ENCODE results near the gene GPATCH4.
"Not testable (repeated sequence)": the region's sequence is repeated elsewhere in the genome, so short reads cannot be mapped to it uniquely, and the experiment has no call there.

GPATCH4 gene

DNA sequence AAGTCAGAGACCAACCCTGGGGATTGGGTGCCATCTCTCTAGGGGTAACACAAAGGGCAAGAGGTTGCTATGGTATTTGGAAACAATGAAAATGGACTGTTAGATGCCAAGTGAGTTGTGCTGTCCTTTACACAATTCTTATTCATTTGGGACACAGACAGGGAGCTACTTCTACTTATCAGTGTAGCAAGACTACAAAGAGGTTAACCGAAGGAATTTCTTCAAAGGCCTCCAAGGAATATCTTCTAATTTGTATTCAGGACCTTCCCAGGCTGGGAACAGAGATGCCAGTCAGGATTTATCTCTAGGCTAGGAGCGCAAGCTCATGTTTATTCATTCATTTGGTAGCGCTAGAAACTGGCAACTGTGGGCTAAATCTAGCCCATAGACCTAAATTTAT lies 7.1 kb downstream of the GPATCH4 start:
- no peak for DNase-seq

- DNase-seq = no peak
Observed at GRCh38 chr1:156593661-156593989, 7.7 kb downstream of the GPATCH4 start.

DNA sequence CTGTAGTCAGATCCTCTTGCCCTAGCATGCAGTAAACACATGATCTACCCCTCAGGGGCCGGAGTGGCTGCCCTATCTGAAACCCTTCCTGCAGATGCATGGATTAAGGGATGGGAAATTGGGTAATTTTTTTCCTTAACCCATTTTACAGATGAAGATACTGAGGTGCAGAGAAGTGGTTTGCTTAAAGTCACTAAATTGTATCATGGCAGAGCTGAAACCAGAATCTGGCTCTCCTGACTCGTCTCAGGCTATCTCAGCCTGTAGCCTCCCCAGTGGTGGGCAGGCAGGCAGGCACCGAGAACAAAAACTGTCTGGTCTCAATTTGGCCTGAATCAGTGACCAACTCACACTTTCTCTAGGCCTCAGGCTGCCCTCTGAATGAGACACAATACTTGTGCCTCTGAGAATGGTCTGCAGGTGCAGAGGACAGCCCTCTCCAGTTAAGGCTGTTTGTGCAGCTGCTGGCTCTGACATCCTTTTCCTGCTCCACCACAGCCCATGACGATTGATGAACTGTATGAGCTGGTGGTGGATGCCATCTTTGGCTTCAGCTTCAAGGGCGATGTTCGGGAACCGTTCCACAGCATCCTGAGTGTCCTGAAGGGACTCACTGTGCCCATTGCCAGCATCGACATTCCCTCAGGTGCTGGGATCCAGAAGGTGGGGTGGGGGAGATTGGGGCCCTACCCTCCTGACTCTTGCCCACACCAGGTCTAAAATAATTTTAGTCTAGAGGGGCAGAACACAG lies 8.2 kb downstream of the GPATCH4 start:
- DNase-seq = no peak

GRCh38 chr1:156592158-156592909 lies 8.9 kb downstream of the GPATCH4 start:
- DNase-seq = no peak

DNA sequence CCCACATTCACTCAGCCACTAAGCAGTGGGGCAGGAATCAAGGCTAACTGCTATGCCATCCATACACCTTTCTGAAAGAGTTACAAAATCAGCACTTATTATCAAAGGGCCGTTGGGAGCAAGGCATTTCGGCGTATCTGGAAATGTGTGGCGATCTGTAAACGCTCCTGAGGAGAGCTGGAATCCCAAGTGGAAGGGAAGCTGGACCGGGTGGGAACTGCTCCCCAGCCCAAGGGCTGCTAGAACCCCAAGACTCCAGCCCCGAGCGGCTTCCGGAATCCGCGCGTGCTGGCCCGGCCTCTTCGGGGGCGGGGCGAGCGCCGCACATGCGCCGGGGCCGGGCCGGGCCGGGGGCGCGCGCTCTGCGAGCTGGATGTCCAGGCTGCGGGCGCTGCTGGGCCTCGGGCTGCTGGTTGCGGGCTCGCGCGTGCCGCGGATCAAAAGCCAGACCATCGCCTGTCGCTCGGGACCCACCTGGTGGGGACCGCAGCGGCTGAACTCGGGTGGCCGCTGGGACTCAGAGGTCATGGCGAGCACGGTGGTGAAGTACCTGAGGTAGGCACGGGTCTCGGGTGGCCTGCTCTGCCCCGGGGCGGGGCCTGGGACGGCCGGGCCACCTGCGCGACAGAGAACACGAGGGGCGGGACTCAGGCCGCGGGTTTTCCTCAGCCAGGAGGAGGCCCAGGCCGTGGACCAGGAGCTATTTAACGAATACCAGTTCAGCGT lies 9.7 kb downstream of the GPATCH4 start, which contains the start of gene NAXE:
TSS of gene NAXE (plus strand) at position 345 of the 726 bp plus-strand sequence. CDS start at position 374, 29 bp downstream.
- DNase-seq = peak; percentile 44

GRCh38 chr1:156591181-156591431 lies 10.2 kb downstream of the GPATCH4 start:
- DNase-seq = no peak

DNA sequence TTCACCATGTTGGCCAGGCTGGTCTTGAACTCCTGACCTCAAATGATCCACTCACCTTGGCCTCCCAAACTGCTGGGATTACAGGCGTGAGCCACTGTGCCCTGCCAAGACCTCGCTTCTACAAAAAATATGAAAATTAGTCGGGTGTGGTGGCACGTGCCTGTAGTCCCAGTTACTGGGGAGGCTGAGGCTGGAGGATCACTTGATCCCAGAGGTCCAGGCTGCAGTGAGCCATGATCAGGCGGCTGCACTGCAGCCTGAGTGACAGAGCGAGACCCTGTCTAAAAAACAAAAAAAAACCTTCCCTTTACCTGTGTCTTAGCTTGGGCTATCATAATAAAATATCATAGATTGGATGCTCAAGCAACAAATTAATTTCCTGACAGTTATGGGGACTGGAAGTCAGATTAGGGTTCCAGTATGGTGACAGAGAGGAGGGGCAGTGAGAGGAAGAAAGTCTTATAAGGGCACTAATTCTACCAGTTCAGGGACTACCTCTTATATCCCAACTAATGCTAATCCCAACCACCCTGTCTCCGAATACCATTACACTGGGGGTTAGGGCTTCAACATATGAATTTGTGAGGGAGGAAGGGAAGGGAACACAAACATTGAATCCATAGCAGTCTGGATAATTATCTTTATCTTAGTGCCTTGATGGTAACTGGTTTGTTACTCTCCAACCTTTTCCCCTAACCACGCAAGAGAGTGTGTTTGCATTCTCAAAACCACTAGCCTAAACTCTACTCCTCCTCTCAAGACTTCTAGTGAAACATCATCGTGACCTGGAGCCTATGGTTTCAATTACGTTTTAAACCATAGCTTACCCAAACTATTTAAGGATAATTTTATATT lies 10.7 kb downstream of the GPATCH4 start:
- DNase-seq = no peak

GRCh38 chr1:156589546-156589945 lies 11.7 kb downstream of the GPATCH4 start:
- no peak for DNase-seq

GRCh38 chr1:156587927-156588326 lies 13.4 kb downstream of the GPATCH4 start:
- not testable (repeated sequence) for DNase-seq

DNA sequence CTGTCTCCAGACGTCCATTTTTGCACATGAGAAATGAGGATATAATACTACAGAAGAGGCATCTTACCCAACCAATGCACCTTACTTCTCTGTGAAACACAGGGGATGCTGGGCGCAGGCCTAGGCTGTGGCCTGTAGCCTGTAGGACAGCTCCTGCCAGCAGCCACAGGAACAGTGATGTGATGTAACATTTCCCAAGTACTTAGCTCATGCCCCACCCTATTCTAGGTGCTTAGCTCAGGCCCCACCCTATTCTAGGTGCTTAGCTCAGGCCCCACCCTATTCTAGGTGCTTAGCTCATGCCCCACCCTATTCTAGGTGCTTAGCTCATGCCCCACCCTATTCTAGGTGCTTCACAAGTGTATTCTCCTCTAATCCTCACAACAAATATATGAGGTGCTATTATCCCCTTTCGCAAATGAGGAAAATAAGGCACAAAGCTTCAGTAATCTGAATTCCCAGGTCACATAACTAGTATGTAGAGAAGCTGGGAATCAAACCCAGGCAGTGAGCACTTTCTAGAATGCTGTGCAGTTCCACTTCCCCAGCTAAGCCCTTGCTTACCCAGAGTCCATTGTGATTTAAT lies 14.3 kb downstream of the GPATCH4 start:
- DNase-seq = no peak

- DNase-seq = no peak
Observed at GRCh38 chr1:156586323-156586722, 15.0 kb downstream of the GPATCH4 start.

DNA sequence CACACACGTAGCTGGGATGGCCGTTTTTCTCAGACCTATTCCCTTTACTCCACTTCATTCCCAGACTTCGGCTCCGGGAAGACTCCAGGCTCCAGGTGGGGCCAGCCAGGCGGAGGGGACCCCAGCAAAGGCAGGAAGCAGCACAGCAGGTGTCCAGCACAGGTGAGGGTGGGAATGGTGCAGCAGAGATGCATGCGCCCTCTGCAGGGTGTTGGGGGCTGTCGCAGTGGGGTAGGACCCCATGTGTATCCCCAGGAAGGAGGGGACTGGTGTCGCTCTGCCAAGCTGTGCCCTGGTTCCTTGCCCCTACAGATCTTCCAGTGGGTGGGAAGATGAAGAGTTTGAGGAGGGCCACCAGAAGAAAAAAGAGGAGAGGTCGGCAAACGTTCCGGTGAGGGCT lies 16.5 kb downstream of the GPATCH4 start:
- DNase-seq = no peak

DNA sequence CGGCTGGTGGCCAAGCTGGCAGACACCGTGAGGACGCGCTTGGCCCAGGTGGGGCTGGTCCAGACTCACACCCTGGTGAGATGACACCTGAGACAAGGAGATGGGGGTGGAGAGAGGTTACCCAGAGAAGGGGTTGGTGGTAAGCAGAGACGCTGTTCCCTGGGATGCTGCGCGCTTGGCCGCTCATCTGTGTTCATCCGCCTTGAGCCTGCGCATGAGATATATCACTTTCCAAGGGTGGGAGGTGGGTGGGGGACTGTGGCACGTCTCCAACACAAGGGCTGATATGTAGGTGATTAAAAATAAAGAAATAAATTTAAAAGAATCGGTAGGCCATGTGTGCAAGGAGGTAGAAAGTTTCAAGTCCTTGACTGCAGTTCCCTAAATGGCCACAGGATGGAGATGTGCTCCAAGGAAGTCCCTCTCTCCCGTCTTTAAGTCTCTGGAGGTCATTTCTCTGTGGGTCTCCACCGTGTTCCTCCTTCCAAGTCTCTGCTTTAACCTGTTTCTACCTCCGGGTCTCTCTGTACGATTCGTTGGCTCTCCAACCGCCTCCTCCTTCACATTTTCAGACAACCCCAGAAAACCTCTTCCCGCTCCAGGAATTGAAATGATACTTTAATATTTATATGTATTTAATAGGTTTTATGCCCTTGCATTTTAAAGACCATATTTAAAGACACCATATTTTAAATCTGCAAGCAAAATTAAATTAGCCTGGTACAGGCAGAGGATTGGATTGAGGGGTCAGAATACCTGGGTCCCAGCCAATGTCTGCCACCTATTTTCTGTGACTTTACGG lies 17.3 kb downstream of the GPATCH4 start:
- DNase-seq = peak; percentile 50

- DNase-seq = no peak
Observed at GRCh38 chr1:156582388-156583017, 18.8 kb downstream of the GPATCH4 start.

- DNase-seq = no peak
Observed at GRCh38 chr1:156581661-156582387, 19.5 kb downstream of the GPATCH4 start.

- no peak for DNase-seq
Observed at GRCh38 chr1:156579472-156579871, 21.8 kb downstream of the GPATCH4 start, which contains the start of gene TTC24. TSS of gene TTC24 (plus strand) at chr1:156579723. CDS start at chr1:156581365, 1,642 bp downstream.

DNA sequence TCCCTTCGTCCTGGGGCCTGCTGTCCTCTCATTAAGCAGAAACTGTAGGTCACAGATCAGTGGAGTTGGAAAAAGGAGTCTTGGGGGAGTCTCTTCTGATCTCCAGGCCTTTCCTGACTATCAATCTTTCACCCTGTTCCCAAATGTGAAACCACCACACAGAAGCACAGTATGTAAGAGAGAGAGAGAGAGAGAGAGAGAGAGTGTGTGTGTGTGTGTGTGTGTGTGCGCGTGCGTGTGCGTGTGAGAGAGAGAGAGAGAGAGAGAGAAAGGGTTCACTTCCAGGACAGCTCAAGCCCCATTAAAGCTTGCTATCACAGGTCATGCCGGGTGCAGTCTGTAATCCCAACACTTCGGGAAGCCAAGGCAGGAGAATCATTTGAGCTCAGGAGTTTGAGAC lies 23.2 kb downstream of the GPATCH4 start:
- no peak for DNase-seq

- DNase-seq = no peak
Observed at GRCh38 chr1:156577550-156577949, 23.7 kb downstream of the GPATCH4 start.

DNA sequence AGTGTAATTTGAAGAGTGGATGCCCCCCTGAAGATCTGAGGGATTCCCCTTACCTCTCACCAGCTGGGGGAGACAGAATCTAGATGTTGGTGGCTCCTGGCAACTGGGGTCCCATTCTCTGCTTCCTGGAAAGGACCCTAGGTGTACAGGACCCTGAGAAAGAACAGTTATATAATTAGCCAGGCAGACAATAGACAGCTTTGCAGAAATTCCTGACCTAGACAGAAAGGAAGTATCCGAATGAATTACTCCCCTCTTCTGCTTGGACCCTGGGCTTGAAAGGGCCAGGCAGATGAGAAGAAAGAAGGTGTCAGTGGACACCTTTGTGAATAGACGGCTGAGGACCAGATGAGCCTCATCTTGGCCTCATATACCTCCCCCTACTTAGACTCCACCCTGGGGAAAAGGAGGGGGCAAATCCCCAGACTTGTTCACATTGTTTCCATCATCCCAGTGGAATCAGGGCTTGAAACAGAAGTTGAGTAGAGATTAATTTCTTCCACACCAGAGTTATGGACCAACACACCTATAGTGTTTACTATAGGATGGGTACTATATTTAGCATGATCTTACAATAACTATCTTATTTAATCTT lies 27.1 kb downstream of the GPATCH4 start:
- DNase-seq = no peak

DNA sequence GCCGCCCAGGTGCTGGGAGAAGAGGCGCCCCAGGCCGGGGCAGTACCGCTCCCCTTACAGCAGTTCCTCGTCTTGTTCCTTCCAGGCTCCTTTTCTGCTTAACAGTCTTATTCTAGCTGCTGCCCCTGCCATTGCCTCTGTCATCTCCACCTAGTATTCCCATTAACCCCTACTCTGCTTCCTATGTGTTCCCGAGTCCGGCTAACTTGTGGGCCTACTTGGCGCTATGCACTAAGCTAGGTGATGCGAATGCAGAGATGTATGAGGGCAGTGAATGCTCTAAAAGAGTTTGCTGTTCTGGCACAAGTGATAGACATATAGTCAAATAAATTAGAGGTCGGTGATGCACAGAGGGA lies 28.6 kb downstream of the GPATCH4 start:
- DNase-seq = no peak

All from NCI-H1048 (cell line).